Lung (tissue), 12 donors: ENCODE measurements around the gene FBXO44. TPM values are rescaled to one million over a fixed set of nuclear protein-coding genes. Genes with fewer than 3 reads are reported as not detected.

Experiments
- ATAC-seq: fragments of 200-7000 bp; cut with Tn5 transposase; one replicate; pipeline ENCODE4 v1.9.1; 2020; ENCODE audit warnings: moderate number of reproducible peaks; ENCODE audit not compliant: insufficient read depth, low FRiP score
- DNase-seq, 3 donors: peaks; one replicate each; pipeline ENCODE4 v3.0.0-alpha.2; 2013 to 2017
- H3K27ac ChIP-seq, 2 donors: one replicate each; pipeline ENCODE4 v1.5.1; 2013; ENCODE audit warnings: mild to moderate bottlenecking in 2 of 2, moderate library complexity in 2 of 2, control low read depth in 1 of 2, inconsistent platforms in 1 of 2, low read depth in 1 of 2, low read length in 1 of 2
- H3K27me3 ChIP-seq, 3 donors: one replicate each; pipeline ENCODE4 v1.5.1; 2013; ENCODE audit warnings: low read length in 2 of 3; ENCODE audit not compliant: control insufficient read depth in 3 of 3, insufficient read depth in 3 of 3
- H3K36me3 ChIP-seq, 4 donors: one replicate each; pipeline ENCODE4 v1.5.1; 2013; ENCODE audit warnings: low read length in 4 of 4, mild to moderate bottlenecking in 1 of 4, moderate library complexity in 1 of 4; ENCODE audit not compliant: control insufficient read depth in 4 of 4, insufficient read depth in 4 of 4
- H3K4me1 ChIP-seq, 5 donors: one replicate each; pipeline ENCODE4 v1.5.1; 2013; ENCODE audit warnings: low read length in 5 of 5, mild to moderate bottlenecking in 2 of 5, moderate library complexity in 1 of 5; ENCODE audit not compliant: control insufficient read depth in 5 of 5, insufficient read depth in 5 of 5
- H3K4me3 ChIP-seq: one replicate; pipeline ENCODE4 v1.5.1; 2013; ENCODE audit warnings: mild to moderate bottlenecking, control low read depth, moderate library complexity
- H3K9ac ChIP-seq, 2 donors: one replicate each; pipeline ENCODE4 v1.5.1; 2013; ENCODE audit warnings: low read length in 2 of 2, control low read depth in 1 of 2; ENCODE audit not compliant: insufficient read depth in 1 of 2
- H3K9me3 ChIP-seq, 4 donors: one replicate each; pipeline ENCODE4 v1.5.1; 2013; ENCODE audit warnings: low read length in 3 of 4, mild to moderate bottlenecking in 1 of 4, moderate library complexity in 1 of 4; ENCODE audit not compliant: control insufficient read depth in 4 of 4, insufficient read depth in 3 of 4
- CTCF ChIP-seq: IDR thresholded peaks from 2 replicates; pipeline ENCODE4 v1.5.1; 2012; ENCODE audit warnings: mild to moderate bottlenecking; ENCODE audit errors: control extremely low read depth, extremely low read depth
- WGBS, 2 donors: extraction: QIAGEN DNeasy Blood & Tissue Kit; methylation state at CpG; one replicate each; pipeline ENCODE4 v1.1.7; 2013; 5-methylcytosine and 5-hydroxymethylcytosine counted together
- polyA plus RNA-seq, 2 donors: library from polyadenylated mRNA; stranded (reverse); fragments of 200-250 nt; gene quantifications; one replicate each; pipeline ENCODE4 v1.2.1, GENCODE V29; 2013
- total RNA-seq, 2 donors: library from RNA; depleted of rRNA in 1 of 2; stranded (reverse); fragments of >200 nt in 1 of 2; gene quantifications; one replicate each; pipeline ENCODE4 v1.2.1, GENCODE V29; 2014 to 2021
- donor health status: control.
- donor health status: control.
- donor health status: Bipolar disorder and iron deficiency.
- donor health status: healthy.
- donor health status: DM: yes; HTN: yes; CAD: no.

The FBXO44 gene
- total and polyA plus RNA-seq, 4 donors: 10.6 to 19.6 (median 14.2) TPM

DNA sequence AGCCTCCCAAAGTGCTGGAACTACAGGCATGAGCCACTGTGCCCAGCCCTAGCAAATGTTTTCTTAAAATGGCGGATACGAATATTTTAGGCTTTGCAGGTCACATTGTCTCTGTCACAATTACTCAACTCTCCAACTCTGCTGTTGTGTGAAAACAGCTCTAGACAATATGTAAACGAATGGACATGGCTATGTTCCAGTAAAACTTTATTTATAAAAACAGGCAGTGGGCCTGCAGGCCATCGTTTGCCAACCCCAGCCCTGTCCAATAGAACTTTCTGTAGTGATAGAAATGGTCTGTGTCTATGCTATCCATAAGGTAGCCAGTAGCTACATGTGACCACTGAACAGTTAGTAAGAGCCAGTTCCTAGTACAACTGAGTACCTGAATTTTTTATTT is 5.1 kb downstream of the FBXO44 start:
- H3K9me3 ChIP-seq: no peaks in the 10 kb centered on the region
- peaks cover 0 to 8% (median 0%) of the 10 kb centered on the region in 5 donors for H3K4me1 ChIP-seq
- H3K9ac ChIP-seq: no peak overlapping the region
- DNase-seq: no peak
- H3K4me3 ChIP-seq: no peak overlapping the region
- no peak overlapping the region for H3K27ac ChIP-seq
- no peak for TF ChIP-seq CTCF
- ATAC-seq: no peak
- peaks cover 0 to 8% (median 2%) of the 10 kb centered on the region in 4 donors for H3K36me3 ChIP-seq
- 84 to 86% methylated on average over 4 of the region's 4 CpGs for WGBS, 2 donors
- no peaks in the 10 kb centered on the region for H3K27me3 ChIP-seq

- WGBS, 2 donors: 93 to 94% methylated on average over 17 of the region's 17 CpGs
- ATAC-seq (no peak), DNase-seq (no peak)
- Histone ChIP-seq H3K27me3 (no peaks in the 10 kb centered on the region), H3K9me3 (no peaks in the 10 kb centered on the region), H3K36me3 (peaks cover 0 to 8% (median 2%) of the 10 kb centered on the region in 4 donors), H3K9ac (no peak overlapping the region), H3K27ac (no peak overlapping the region), H3K4me3 (no peak overlapping the region), H3K4me1 (no peaks in the 10 kb centered on the region)
- TF ChIP-seq CTCF: no peak
These were observed 6.4 kb downstream of the FBXO44 start for GRCh38 chr1:11661103-11661502.

DNA sequence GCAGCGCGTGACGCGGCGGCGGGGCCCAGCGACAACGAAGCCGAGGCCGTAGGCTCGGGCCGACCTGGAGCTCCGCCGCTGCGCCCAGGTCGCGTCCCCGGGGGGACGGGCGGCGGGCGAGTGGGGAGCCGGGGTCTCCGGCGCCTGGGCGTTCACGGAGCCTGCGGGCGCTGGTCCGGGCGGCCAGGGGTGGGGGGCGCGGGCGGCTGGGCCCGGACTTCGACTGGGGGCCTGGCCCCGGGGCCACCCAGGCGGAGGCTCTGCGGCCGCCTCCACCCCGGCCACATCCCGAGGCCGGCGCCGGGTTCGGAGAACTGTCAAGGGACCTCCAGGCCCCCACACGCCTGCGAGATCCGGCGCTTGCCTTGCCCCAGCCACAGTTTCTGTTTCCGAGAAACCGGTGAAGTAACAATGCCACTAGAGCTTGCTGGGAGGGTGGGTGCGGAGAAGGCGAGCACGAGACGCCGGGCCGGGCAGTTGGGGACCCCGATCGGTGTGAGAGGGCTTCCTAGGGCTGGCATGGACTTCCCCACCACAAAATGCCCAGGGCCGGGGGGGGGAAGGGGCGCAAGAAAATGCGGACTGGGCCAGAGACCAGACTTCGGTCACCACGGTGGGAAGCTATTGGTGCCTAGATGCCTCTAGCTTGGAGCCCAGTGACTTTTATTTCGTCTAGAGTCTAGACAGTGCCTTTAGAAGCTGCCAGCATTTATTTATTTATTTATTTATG is 9.8 kb downstream of the FBXO44 start:
- H3K36me3 ChIP-seq: peaks cover 0 to 9% (median 3%) of the 10 kb centered on the region in 4 donors
- H3K27me3 ChIP-seq: no peaks in the 10 kb centered on the region
- DNase-seq (peak; percentile 62 to 66 (median 63)), ATAC-seq (peak; percentile 45)
- peaks cover 0 to 2% (median 0%) of the 10 kb centered on the region in 5 donors for H3K4me1 ChIP-seq
- peak overlapping the region; percentile 38 to 76 for H3K27ac ChIP-seq
- H3K9ac ChIP-seq: peak overlapping the region in 1 of 2 donors; percentile 47
- WGBS, 2 donors: 1% methylated on average over 52 to 66 of the region's 66 CpGs
- TF ChIP-seq CTCF: no peak
- H3K4me3 ChIP-seq: peak overlapping the region; percentile 51
- no peaks in the 10 kb centered on the region for H3K9me3 ChIP-seq

GRCh38 chr1:11668516-11668915 is 13.8 kb downstream of the FBXO44 start:
- 89 to 91% methylated on average over 14 of the region's 14 CpGs for WGBS, 2 donors
- ATAC-seq (no peak), DNase-seq (no peak)
- Histone ChIP-seq H3K9ac (no peak overlapping the region), H3K27ac (no peak overlapping the region), H3K36me3 (peaks cover 0 to 28% (median 10%) of the 10 kb centered on the region in 4 donors), H3K27me3 (no peaks in the 10 kb centered on the region), H3K9me3 (no peaks in the 10 kb centered on the region), H3K4me1 (peaks cover 0 to 10% (median 0%) of the 10 kb centered on the region in 5 donors), H3K4me3 (no peak overlapping the region)
- TF ChIP-seq CTCF: no peak
